HepG2 (cell line): ENCODE measurements around the gene TRAP1. TPM values are rescaled to one million over a fixed set of nuclear protein-coding genes. Genes with fewer than 3 reads are reported as not detected.

Experiments used
- AGO2 ChIP-seq: fragments of 200-400 bp; formaldehyde crosslinking; optimal IDR thresholded peaks from 2 replicates; pipeline ENCODE3; 2017; ENCODE audit warnings: mild to moderate bottlenecking, low read depth, low read length, moderate library complexity
- ATF7 ChIP-seq, 2 experiments: fragments of 450-650 bp in 1 of 2; sonication (generic) in 1 of 2; formaldehyde crosslinking in 1 of 2; IDR thresholded peaks; 2 replicates each; pipeline versions ENCODE4 v1.4.0 to v1.6.1; 2016 to 2020; ENCODE audit warnings: antibody characterized with exemption in 1 of 2, mild to moderate bottlenecking in 1 of 2, missing genetic modification reagents in 1 of 2
- FOXO1 ChIP-seq: sonication (generic); formaldehyde crosslinking; IDR thresholded peaks from 2 replicates; pipeline ENCODE4 v1.4.0; 2020; ENCODE audit warnings: missing genetic modification reagents
- HOXA5 ChIP-seq: sonication (generic); formaldehyde crosslinking; IDR thresholded peaks from 2 replicates; pipeline ENCODE4 v1.4.0; 2020; ENCODE audit warnings: missing genetic modification reagents
- ISX ChIP-seq: sonication (generic); formaldehyde crosslinking; conservative IDR thresholded peaks from 2 replicates; pipeline ENCODE4 v1.5.0; 2020; ENCODE audit warnings: missing genetic modification reagents
- KDM4B ChIP-seq: sonication (generic); formaldehyde crosslinking; IDR thresholded peaks from 2 replicates; pipeline ENCODE4 v1.4.0; 2020; ENCODE audit warnings: missing genetic modification reagents
- KDM5B ChIP-seq: sonication (generic); formaldehyde crosslinking; IDR thresholded peaks from 2 replicates; pipeline ENCODE4 v1.4.0; 2020; ENCODE audit warnings: missing genetic modification reagents, mild to moderate bottlenecking, borderline replicate concordance
- PHF20 ChIP-seq: sonication (generic); formaldehyde crosslinking; IDR thresholded peaks from 2 replicates; pipeline ENCODE4 v1.5.0; 2020; ENCODE audit warnings: mild to moderate bottlenecking, missing genetic modification reagents
- PRPF4 ChIP-seq: fragments of 200-400 bp; formaldehyde crosslinking; IDR thresholded peaks from 2 replicates; pipeline ENCODE4 v1.6.1; 2016; ENCODE audit warnings: low read length, low read depth; ENCODE audit not compliant: poor library complexity, severe bottlenecking
- SNAPC2 ChIP-seq: sonication (generic); formaldehyde crosslinking; IDR thresholded peaks from 2 replicates; pipeline ENCODE4 v1.8.1; 2022; ENCODE audit warnings: mild to moderate bottlenecking, missing genetic modification reagents
- SRSF1 ChIP-seq: fragments of 200-400 bp; formaldehyde crosslinking; optimal IDR thresholded peaks from 2 replicates; pipeline ENCODE3; 2017; ENCODE audit warnings: mild to moderate bottlenecking, low read depth, low read length, moderate library complexity
- TGIF2 ChIP-seq: IDR thresholded peaks from 2 replicates; pipeline ENCODE4 v1.6.1; 2016; ENCODE audit warnings: control low read depth, missing compliant biosample characterization
- ZKSCAN1 ChIP-seq: fragments of 150-350 bp; IDR thresholded peaks from 2 replicates; pipeline ENCODE4 v1.6.1; 2014; ENCODE audit warnings: low read length
- ZNF101 ChIP-seq: sonication (generic); formaldehyde crosslinking; IDR thresholded peaks from 2 replicates; pipeline ENCODE4 v1.4.0; 2020; ENCODE audit warnings: mild to moderate bottlenecking, low read depth, missing genetic modification reagents, borderline replicate concordance
- ZNF256 ChIP-seq: sonication (generic); formaldehyde crosslinking; conservative IDR thresholded peaks from 2 replicates; pipeline ENCODE4 v1.4.0; 2020; ENCODE audit warnings: missing genetic modification reagents
- ZNF331 ChIP-seq: sonication (generic); formaldehyde crosslinking; IDR thresholded peaks from 2 replicates; pipeline ENCODE4 v1.4.0; 2020; ENCODE audit warnings: missing genetic modification reagents
- ZNF354B ChIP-seq: sonication (generic); formaldehyde crosslinking; IDR thresholded peaks from 2 replicates; pipeline ENCODE4 v1.8.0; 2022; ENCODE audit warnings: mild to moderate bottlenecking, missing genetic modification reagents
- ZNF598 ChIP-seq: sonication (generic); formaldehyde crosslinking; IDR thresholded peaks from 2 replicates; pipeline ENCODE4 v1.5.1; 2020; ENCODE audit warnings: mild to moderate bottlenecking, missing genetic modification reagents, borderline replicate concordance
- ZNF775 ChIP-seq: sonication (generic); formaldehyde crosslinking; IDR thresholded peaks from 2 replicates; pipeline ENCODE4 v1.4.0; 2020; ENCODE audit warnings: missing genetic modification reagents, mild to moderate bottlenecking, moderate library complexity, borderline replicate concordance
- polyA plus RNA-seq, 8 experiments: library from polyadenylated mRNA; depleted of rRNA in 3 of 8; stranded (reverse) in 7 of 8; unstranded in 1 of 8; fragments of >200 nt; fragmentation: Illumina TruSeq in 4 of 8; extraction: Trizol in 4 of 8; gene quantifications; 2 replicates each; pipeline versions ENCODE4 v1.2.1 to v1.2.3, GENCODE V29; 2011 to 2016; ENCODE audit warnings: low read depth in 4 of 8, missing spikeins in 1 of 8, mixed read lengths in 1 of 8; ENCODE audit not compliant: insufficient read depth in 1 of 8
- total RNA-seq, 5 experiments: library from RNA; depleted of rRNA; stranded (reverse); fragments of >200 nt; fragmentation: Illumina TruSeq; extraction: Trizol; gene quantifications; 2 replicates each; pipeline ENCODE4 v1.2.3, GENCODE V29; 2016; ENCODE audit warnings: low read depth in 1 of 5
- TF ChIP-seq, protein P1 (sequence below): sonication (generic); formaldehyde crosslinking; IDR thresholded peaks from 2 replicates; pipeline ENCODE4 v1.4.0; 2020; ENCODE audit warnings: missing genetic modification reagents
- TF ChIP-seq, protein P2 (sequence below): sonication (generic); formaldehyde crosslinking; IDR thresholded peaks from 2 replicates; pipeline ENCODE4 v1.4.0; 2020; ENCODE audit warnings: low read depth, missing genetic modification reagents
- TF ChIP-seq, protein P3 (sequence below): IDR thresholded peaks from 2 replicates; pipeline ENCODE4 v1.6.1; 2016; ENCODE audit warnings: missing compliant biosample characterization, missing genetic modification reagents, borderline replicate concordance

TRAP1 gene
- total and polyA plus RNA-seq, 2 of the 13 experiments (the other 11 are each of a cell fraction or from before 2014, with no cell fraction given): 127 to 240 TPM

DNA sequence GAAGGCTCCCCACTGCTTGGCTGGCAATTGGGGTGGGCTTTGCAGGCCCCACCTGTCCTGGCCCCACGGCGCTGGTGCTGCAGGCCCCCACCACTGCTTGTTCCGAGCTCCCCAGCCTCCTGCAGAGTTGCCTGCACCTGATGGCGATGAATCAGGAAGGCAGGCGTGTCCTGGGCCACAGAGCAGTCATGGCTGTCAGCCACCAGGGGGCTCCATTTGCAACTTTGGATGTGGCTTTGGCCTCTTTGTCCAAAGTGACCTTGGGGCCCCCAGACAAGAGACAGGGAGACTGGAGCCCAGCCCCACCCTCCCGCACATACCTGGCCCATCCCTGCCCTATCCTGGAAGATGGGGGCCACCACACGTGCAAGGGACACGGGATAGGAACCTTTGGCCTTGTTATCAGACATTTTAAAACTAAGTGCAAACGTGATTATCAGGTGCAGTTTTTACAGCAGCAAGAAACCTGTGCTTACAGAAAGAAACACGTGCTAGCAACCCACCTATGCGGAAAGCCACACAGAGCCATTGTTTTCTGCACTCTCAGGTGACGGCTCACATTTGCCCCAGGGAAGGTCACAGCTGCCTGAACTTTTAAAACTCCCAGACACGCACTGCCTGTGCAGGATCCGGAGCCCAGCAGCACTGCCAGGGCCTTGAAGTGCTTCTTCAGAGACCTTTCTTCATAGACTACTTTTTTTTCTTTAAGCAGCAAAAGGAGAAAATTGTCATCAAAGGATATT is 62.9 kb downstream of the TRAP1 start, which contains the start of gene DNASE1 (continued):
- TF ChIP-seq, protein P1, sequence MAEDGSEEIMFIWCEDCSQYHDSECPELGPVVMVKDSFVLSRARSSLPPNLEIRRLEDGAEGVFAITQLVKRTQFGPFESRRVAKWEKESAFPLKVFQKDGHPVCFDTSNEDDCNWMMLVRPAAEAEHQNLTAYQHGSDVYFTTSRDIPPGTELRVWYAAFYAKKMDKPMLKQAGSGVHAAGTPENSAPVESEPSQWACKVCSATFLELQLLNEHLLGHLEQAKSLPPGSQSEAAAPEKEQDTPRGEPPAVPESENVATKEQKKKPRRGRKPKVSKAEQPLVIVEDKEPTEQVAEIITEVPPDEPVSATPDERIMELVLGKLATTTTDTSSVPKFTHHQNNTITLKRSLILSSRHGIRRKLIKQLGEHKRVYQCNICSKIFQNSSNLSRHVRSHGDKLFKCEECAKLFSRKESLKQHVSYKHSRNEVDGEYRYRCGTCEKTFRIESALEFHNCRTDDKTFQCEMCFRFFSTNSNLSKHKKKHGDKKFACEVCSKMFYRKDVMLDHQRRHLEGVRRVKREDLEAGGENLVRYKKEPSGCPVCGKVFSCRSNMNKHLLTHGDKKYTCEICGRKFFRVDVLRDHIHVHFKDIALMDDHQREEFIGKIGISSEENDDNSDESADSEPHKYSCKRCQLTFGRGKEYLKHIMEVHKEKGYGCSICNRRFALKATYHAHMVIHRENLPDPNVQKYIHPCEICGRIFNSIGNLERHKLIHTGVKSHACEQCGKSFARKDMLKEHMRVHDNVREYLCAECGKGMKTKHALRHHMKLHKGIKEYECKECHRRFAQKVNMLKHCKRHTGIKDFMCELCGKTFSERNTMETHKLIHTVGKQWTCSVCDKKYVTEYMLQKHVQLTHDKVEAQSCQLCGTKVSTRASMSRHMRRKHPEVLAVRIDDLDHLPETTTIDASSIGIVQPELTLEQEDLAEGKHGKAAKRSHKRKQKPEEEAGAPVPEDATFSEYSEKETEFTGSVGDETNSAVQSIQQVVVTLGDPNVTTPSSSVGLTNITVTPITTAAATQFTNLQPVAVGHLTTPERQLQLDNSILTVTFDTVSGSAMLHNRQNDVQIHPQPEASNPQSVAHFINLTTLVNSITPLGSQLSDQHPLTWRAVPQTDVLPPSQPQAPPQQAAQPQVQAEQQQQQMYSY (CRISPR knock-in tag): no peak
- 0 out of 2 replicates have a peak, but pooled peaks have one; percentile 53 for TF ChIP-seq ZNF598
- TF ChIP-seq ZNF331: peak; percentile 80; the same call in 1 of the 2 replicates
- no peak for TF ChIP-seq ATF7 (IDR thresholded peaks at IDR 0.05)
- no peak for TF ChIP-seq ATF7 (CRISPR knock-in tag; IDR thresholded peaks at IDR 0.05)
- no peak for TF ChIP-seq KDM4B (CRISPR knock-in tag)
- TF ChIP-seq SNAPC2 (CRISPR knock-in tag): no peak
- no peak for TF ChIP-seq TGIF2 (CRISPR knock-in tag)
- TF ChIP-seq ZNF775: no peak
- TF ChIP-seq PRPF4: no peak
- no peak for TF ChIP-seq ZNF256 (CRISPR knock-in tag)
- TF ChIP-seq, protein P2, sequence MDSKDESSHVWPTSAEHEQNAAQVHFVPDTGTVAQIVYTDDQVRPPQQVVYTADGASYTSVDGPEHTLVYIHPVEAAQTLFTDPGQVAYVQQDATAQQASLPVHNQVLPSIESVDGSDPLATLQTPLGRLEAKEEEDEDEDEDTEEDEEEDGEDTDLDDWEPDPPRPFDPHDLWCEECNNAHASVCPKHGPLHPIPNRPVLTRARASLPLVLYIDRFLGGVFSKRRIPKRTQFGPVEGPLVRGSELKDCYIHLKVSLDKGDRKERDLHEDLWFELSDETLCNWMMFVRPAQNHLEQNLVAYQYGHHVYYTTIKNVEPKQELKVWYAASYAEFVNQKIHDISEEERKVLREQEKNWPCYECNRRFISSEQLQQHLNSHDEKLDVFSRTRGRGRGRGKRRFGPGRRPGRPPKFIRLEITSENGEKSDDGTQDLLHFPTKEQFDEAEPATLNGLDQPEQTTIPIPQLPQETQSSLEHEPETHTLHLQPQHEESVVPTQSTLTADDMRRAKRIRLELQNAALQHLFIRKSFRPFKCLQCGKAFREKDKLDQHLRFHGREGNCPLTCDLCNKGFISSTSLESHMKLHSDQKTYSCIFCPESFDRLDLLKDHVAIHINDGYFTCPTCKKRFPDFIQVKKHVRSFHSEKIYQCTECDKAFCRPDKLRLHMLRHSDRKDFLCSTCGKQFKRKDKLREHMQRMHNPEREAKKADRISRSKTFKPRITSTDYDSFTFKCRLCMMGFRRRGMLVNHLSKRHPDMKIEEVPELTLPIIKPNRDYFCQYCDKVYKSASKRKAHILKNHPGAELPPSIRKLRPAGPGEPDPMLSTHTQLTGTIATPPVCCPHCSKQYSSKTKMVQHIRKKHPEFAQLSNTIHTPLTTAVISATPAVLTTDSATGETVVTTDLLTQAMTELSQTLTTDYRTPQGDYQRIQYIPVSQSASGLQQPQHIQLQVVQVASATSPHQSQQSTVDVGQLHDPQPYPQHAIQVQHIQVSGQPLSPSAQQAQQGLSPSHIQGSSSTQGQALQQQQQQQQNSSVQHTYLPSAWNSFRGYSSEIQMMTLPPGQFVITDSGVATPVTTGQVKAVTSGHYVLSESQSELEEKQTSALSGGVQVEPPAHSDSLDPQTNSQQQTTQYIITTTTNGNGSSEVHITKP (CRISPR knock-in tag): peak; percentile 41; the same call in 1 of the 2 replicates
- TF ChIP-seq PHF20 (CRISPR knock-in tag): no peak
- TF ChIP-seq SRSF1: no peak
- TF ChIP-seq ZNF354B (CRISPR knock-in tag): no peak
- TF ChIP-seq, protein P3, sequence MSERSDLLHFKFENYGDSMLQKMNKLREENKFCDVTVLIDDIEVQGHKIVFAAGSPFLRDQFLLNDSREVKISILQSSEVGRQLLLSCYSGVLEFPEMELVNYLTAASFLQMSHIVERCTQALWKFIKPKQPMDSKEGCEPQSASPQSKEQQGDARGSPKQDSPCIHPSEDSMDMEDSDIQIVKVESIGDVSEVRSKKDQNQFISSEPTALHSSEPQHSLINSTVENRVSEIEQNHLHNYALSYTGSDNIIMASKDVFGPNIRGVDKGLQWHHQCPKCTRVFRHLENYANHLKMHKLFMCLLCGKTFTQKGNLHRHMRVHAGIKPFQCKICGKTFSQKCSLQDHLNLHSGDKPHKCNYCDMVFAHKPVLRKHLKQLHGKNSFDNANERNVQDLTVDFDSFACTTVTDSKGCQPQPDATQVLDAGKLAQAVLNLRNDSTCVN (CRISPR knock-in tag): no peak; the same call in 1 of the 2 replicates
- TF ChIP-seq ISX: no peak
- no peak for TF ChIP-seq ZKSCAN1
- TF ChIP-seq ZNF101 (CRISPR knock-in tag): no peak
- no peak for TF ChIP-seq HOXA5 (CRISPR knock-in tag)
- peak; percentile 73 for TF ChIP-seq AGO2
- no peak for TF ChIP-seq FOXO1 (CRISPR knock-in tag)
- no peak; the same call in 1 of the 2 replicates for TF ChIP-seq KDM5B (CRISPR knock-in tag)
